Endothelial cell of hepatic sinusoid (primary cell): ENCODE data around the gene ZNF254.
"Not testable (repeated sequence)": the region's sequence is repeated elsewhere in the genome, so short reads cannot be mapped to it uniquely, and the experiment has no call there.

Experiments used
- in situ Hi-C: cut with HindIII; loops from 2 replicates; pipeline ENCODE4 v1.10.0; 2017; ENCODE audit warnings: low sequenced_read_pairs

ZNF254 gene

GRCh38 chr19:24071078-24071477 lies 15.9 kb upstream of the ZNF254 start:
- in situ Hi-C loops = no loop called here

- in situ Hi-C loops = no loop called here
Measured at GRCh38 chr19:24072720-24073119, 14.3 kb upstream of the ZNF254 start.

GRCh38 chr19:24073807-24074206 lies 13.2 kb upstream of the ZNF254 start:
- in situ Hi-C loops = no loop called here

- in situ Hi-C loops = no loop called here
Measured at GRCh38 chr19:24074720-24075454, 12.1 kb upstream of the ZNF254 start.

- in situ Hi-C loops = not testable (repeated sequence)
Measured at GRCh38 chr19:24075530-24075929, 11.5 kb upstream of the ZNF254 start.

- in situ Hi-C loops = no loop called here
Measured at GRCh38 chr19:24078680-24079079, 8.3 kb upstream of the ZNF254 start.

- in situ Hi-C loops = no loop called here
Measured at GRCh38 chr19:24081056-24081455, 5.9 kb upstream of the ZNF254 start.

- in situ Hi-C loops = no loop called here
Measured at GRCh38 chr19:24098359-24098758, 11.4 kb downstream of the ZNF254 start.

GRCh38 chr19:24099829-24100228 lies 12.8 kb downstream of the ZNF254 start:
- in situ Hi-C loops = no loop called here

- in situ Hi-C loops = not testable (repeated sequence)
Measured at GRCh38 chr19:24100597-24100996, 13.6 kb downstream of the ZNF254 start.

- in situ Hi-C loops = no loop called here
Measured at GRCh38 chr19:24101459-24102115, 14.6 kb downstream of the ZNF254 start.

- in situ Hi-C loops = no loop called here
Measured at GRCh38 chr19:24127601-24128000, 40.6 kb downstream of the ZNF254 start.

GRCh38 chr19:24140099-24140498 lies 53.1 kb downstream of the ZNF254 start:
- in situ Hi-C loops = no loop called here

- in situ Hi-C loops = no loop called here
Measured at GRCh38 chr19:24140591-24140990, 53.6 kb downstream of the ZNF254 start.

- in situ Hi-C loops = no loop called here
Measured at GRCh38 chr19:24141612-24142011, 54.6 kb downstream of the ZNF254 start.

GRCh38 chr19:24142771-24143170 lies 55.8 kb downstream of the ZNF254 start:
- in situ Hi-C loops = no loop called here

GRCh38 chr19:24159707-24160106 lies 72.7 kb downstream of the ZNF254 start:
- in situ Hi-C loops = no loop called here

GRCh38 chr19:24166055-24166454 lies 79.1 kb downstream of the ZNF254 start:
- in situ Hi-C loops = no loop called here

- in situ Hi-C loops = no loop called here
Measured at GRCh38 chr19:24173882-24174281, 86.9 kb downstream of the ZNF254 start.

- in situ Hi-C loops = no loop called here
Measured at GRCh38 chr19:24177686-24178085, 90.7 kb downstream of the ZNF254 start.

GRCh38 chr19:24178207-24178606 lies 91.2 kb downstream of the ZNF254 start:
- in situ Hi-C loops = no loop called here
